Spinal cord (tissue), 10 donors: ENCODE data around the gene PCAT6. TPM values are rescaled to one million over a fixed set of nuclear protein-coding genes. Genes with fewer than 3 reads are reported as not detected.
A peak's percentile ranks its signal among the peaks of the same experiment; 100 is the strongest.

Experiments used
- DNase-seq, 6 donors: peaks; one replicate each; pipeline versions ENCODE4 v3.0.0 to v3.0.0-alpha.2; 2013 to 2015; ENCODE audit warnings: low spot score in 6 of 6, low read depth in 4 of 6
- H3K27ac ChIP-seq: one replicate; pipeline ENCODE4 v1.5.1; 2013; ENCODE audit warnings: low read depth, low read length, control low read depth
- H3K27me3 ChIP-seq: one replicate; pipeline ENCODE4 v1.6.1; 2013; ENCODE audit warnings: low read length; ENCODE audit not compliant: control insufficient read depth, insufficient read depth
- H3K36me3 ChIP-seq: one replicate; pipeline ENCODE4 v1.6.1; 2013; ENCODE audit warnings: low read length; ENCODE audit not compliant: control insufficient read depth, insufficient read depth
- H3K4me1 ChIP-seq: one replicate; pipeline ENCODE4 v1.6.1; 2013; ENCODE audit warnings: low read length; ENCODE audit not compliant: control insufficient read depth, insufficient read depth
- H3K4me3 ChIP-seq: one replicate; pipeline ENCODE4 v1.5.1; 2013; ENCODE audit warnings: low read depth, low read length, control low read depth
- H3K9me3 ChIP-seq: one replicate; pipeline ENCODE4 v1.6.1; 2013; ENCODE audit warnings: low read length; ENCODE audit not compliant: control insufficient read depth, insufficient read depth
- WGBS: methylation state at CpG from one replicate; pipeline ENCODE4 v1.1.5; 2013; ENCODE audit warnings: missing lambda C conversion rate; ENCODE audit not compliant: insufficient coverage; 5-methylcytosine and 5-hydroxymethylcytosine counted together
- long read RNA-seq, 4 donors: transcript quantifications; one replicate each; lab custom pipeline, GENCODE V29; 2026
- polyA plus RNA-seq, 2 donors: library from polyadenylated mRNA; unstranded; fragments of 120-200 nt; gene quantifications; one replicate each; pipeline ENCODE4 v1.2.1, GENCODE V29; 2013; ENCODE audit not compliant: insufficient read length in 2 of 2
- total RNA-seq, 2 donors: library from RNA; depleted of rRNA in 1 of 2; stranded (reverse); fragments of 120-200 nt in 1 of 2; fragments of >200 nt in 1 of 2; gene quantifications; one replicate each; pipeline versions ENCODE4 v1.2.3 to v1.2.4, GENCODE V29; 2013 to 2014
- donor health status: healthy.

PCAT6 gene
- total RNA-seq (under 1 TPM in 1 of 2 donors, not detected in 1; 0.88 TPM), polyA plus RNA-seq (1 to 10 TPM; 5.9 to 6.9 TPM)
- long read RNA-seq, donor 1, partial matches to known transcripts: 0 of 6 reads
- long read RNA-seq, donor 1, other reads (novel, unspliced or antisense): 0 of 6 reads
- long read RNA-seq, donor 2: 0 reads
- long read RNA-seq, donor 3: 0 reads
- long read RNA-seq, donor 4: 0 reads

- Histone ChIP-seq H3K36me3 (no peaks in the 10 kb centered on the region), H3K4me1 (peaks cover 18% of the 10 kb centered on the region), H3K4me3 (peak within 1 kb of the TSS; percentile 94), H3K27ac (peak within 1 kb of the TSS; percentile 89), H3K27me3 (no peaks in the 10 kb centered on the region), H3K9me3 (no peaks in the 10 kb centered on the region)
- WGBS: 0% methylated on average over 53 of the region's 53 CpGs
- peak; percentile 83 to 99 (median 92) for DNase-seq
These were observed at the start of gene PCAT6 for GRCh38 chr1:202810615-202811295. Gene PCAT6 (plus strand): TSS chr1:202810954.

- Histone ChIP-seq H3K4me1 (no peaks in the 10 kb centered on the region), H3K4me3 (no peak overlapping the region), H3K9me3 (no peaks in the 10 kb centered on the region), H3K27me3 (no peaks in the 10 kb centered on the region), H3K36me3 (peaks cover 29% of the 10 kb centered on the region), H3K27ac (no peak overlapping the region)
- no CpG with 5 or more reads among the region's 2 CpGs for WGBS
- DNase-seq: no peak
These were observed 48.7 kb upstream of the PCAT6 start for GRCh38 chr1:202762019-202762418.

- Histone ChIP-seq H3K36me3 (peaks cover 21% of the 10 kb centered on the region), H3K4me3 (no peak overlapping the region), H3K27ac (no peak overlapping the region), H3K27me3 (no peaks in the 10 kb centered on the region), H3K9me3 (no peaks in the 10 kb centered on the region), H3K4me1 (no peaks in the 10 kb centered on the region)
- WGBS: 100% methylated on average over 1 of the region's 1 CpG
- DNase-seq: no peak
These were observed 45.0 kb upstream of the PCAT6 start for GRCh38 chr1:202765721-202766120.

- DNase-seq: no peak
- no peaks in the 10 kb centered on the region for H3K9me3 ChIP-seq
- H3K4me1 ChIP-seq: no peaks in the 10 kb centered on the region
- no peaks in the 10 kb centered on the region for H3K27me3 ChIP-seq
- no peak overlapping the region for H3K27ac ChIP-seq
- no peak overlapping the region for H3K4me3 ChIP-seq
- WGBS: no CpG with 5 or more reads among the region's 2 CpGs
- H3K36me3 ChIP-seq: peaks cover 37% of the 10 kb centered on the region
These were observed 40.6 kb upstream of the PCAT6 start for GRCh38 chr1:202770135-202770534.

- no peaks in the 10 kb centered on the region for H3K4me1 ChIP-seq
- no peak for DNase-seq
- no peaks in the 10 kb centered on the region for H3K27me3 ChIP-seq
- H3K4me3 ChIP-seq: no peak overlapping the region
- H3K9me3 ChIP-seq: no peaks in the 10 kb centered on the region
- peaks cover 5% of the 10 kb centered on the region for H3K36me3 ChIP-seq
- no peak overlapping the region for H3K27ac ChIP-seq
- no CpG with 5 or more reads among the region's 4 CpGs for WGBS
These were observed 29.6 kb upstream of the PCAT6 start for GRCh38 chr1:202781180-202781579.

- Histone ChIP-seq H3K4me1 (no peaks in the 10 kb centered on the region), H3K36me3 (no peaks in the 10 kb centered on the region), H3K9me3 (no peaks in the 10 kb centered on the region), H3K27ac (no peak overlapping the region), H3K27me3 (no peaks in the 10 kb centered on the region), H3K4me3 (no peak overlapping the region)
- 100% methylated on average over 2 of the region's 4 CpGs for WGBS
- no peak for DNase-seq
These were observed 23.9 kb upstream of the PCAT6 start for GRCh38 chr1:202786804-202787203.

GRCh38 chr1:202788800-202789199 lies 22.0 kb upstream of the PCAT6 start:
- DNase-seq: no peak
- Histone ChIP-seq H3K4me1 (no peaks in the 10 kb centered on the region), H3K36me3 (no peaks in the 10 kb centered on the region), H3K4me3 (no peak overlapping the region), H3K27me3 (no peaks in the 10 kb centered on the region), H3K9me3 (no peaks in the 10 kb centered on the region), H3K27ac (no peak overlapping the region)
- WGBS: 80% methylated on average over 1 of the region's 3 CpGs

GRCh38 chr1:202791077-202791747 lies 19.5 kb upstream of the PCAT6 start:
- Histone ChIP-seq H3K4me3 (no peak overlapping the region), H3K9me3 (no peaks in the 10 kb centered on the region), H3K36me3 (no peaks in the 10 kb centered on the region), H3K27ac (no peak overlapping the region), H3K4me1 (no peaks in the 10 kb centered on the region), H3K27me3 (no peaks in the 10 kb centered on the region)
- DNase-seq: no peak
- 100% methylated on average over 1 of the region's 4 CpGs for WGBS

GRCh38 chr1:202794051-202794740 lies 16.6 kb upstream of the PCAT6 start:
- peaks cover 8% of the 10 kb centered on the region for H3K4me1 ChIP-seq
- H3K9me3 ChIP-seq: no peaks in the 10 kb centered on the region
- no peaks in the 10 kb centered on the region for H3K27me3 ChIP-seq
- H3K27ac ChIP-seq: no peak overlapping the region
- H3K36me3 ChIP-seq: peaks cover 9% of the 10 kb centered on the region
- DNase-seq: no peak
- H3K4me3 ChIP-seq: no peak overlapping the region
